DND-41 (cell line): Measurements from ENCODE around the gene NAP1L4.

ENCODE experiments used
- EZH2 ChIP-seq: IDR thresholded peaks from 3 replicates; pipeline ENCODE4 v1.6.1; 2012; ENCODE audit warnings: borderline replicate concordance, low read depth, mild to moderate bottlenecking, moderate library complexity, low read length, inconsistent platforms; ENCODE audit not compliant: severe bottlenecking
- TF ChIP-seq, protein P1 (sequence below): IDR thresholded peaks from 2 replicates; pipeline ENCODE4 v1.5.1; 2012; ENCODE audit warnings: borderline replicate concordance, low read length, moderate library complexity, mild to moderate bottlenecking; ENCODE audit not compliant: poor library complexity, severe bottlenecking; ENCODE audit errors: extremely low read depth

DNA sequence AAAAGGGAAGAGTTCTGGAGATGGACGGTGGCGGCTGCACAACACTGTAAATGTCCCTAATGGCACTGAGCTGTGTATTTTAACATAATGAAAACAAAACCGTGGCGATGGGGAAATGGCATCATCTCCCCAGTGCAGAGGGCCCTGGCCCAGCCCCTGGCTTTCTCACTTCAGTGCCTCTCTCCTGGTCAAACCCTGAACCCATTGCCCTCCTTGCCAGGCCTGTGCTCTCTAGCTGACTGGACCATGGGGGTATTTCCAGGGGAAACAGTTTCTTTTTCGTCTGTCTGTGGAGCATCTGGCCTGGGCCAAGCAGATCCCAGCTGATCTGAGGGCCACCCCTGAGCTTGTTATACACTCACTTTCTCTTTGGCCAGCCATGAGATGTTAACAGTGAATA is 17.4 kb upstream of the NAP1L4 start:
- TF ChIP-seq, protein P1, sequence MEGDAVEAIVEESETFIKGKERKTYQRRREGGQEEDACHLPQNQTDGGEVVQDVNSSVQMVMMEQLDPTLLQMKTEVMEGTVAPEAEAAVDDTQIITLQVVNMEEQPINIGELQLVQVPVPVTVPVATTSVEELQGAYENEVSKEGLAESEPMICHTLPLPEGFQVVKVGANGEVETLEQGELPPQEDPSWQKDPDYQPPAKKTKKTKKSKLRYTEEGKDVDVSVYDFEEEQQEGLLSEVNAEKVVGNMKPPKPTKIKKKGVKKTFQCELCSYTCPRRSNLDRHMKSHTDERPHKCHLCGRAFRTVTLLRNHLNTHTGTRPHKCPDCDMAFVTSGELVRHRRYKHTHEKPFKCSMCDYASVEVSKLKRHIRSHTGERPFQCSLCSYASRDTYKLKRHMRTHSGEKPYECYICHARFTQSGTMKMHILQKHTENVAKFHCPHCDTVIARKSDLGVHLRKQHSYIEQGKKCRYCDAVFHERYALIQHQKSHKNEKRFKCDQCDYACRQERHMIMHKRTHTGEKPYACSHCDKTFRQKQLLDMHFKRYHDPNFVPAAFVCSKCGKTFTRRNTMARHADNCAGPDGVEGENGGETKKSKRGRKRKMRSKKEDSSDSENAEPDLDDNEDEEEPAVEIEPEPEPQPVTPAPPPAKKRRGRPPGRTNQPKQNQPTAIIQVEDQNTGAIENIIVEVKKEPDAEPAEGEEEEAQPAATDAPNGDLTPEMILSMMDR: no peak
- no peak for TF ChIP-seq EZH2
